SK-N-SH (cell line): Measurements from ENCODE around the gene FAM81A. TPM values are rescaled to one million over a fixed set of nuclear protein-coding genes. Genes with fewer than 3 reads are reported as not detected.

Source experiments
- CTCF ChIA-PET: fragments of 300-600, 350-600 bp; formaldehyde crosslinking; extraction: SDS; loops from one replicate; lab custom pipeline; 2021; lab: Yijun Ruan, JAX
- POLR2A ChIA-PET: fragments of 350-600 bp; sonication (Branson Sonifier 250); formaldehyde crosslinking; extraction: SDS; loops from one replicate; lab custom pipeline; 2020; ENCODE audit warnings: antibody characterized with exemption, inconsistent platforms; lab: Yijun Ruan, JAX
- DNase-seq: peaks from one replicate; pipeline ENCODE4 v3.0.0; 2012
- H2AFZ ChIP-seq: fragments of 200-600 bp; sonication (generic); 2 replicates; pipeline ENCODE4 v1.8.1; 2016; ENCODE audit warnings: antibody characterized with exemption, mild to moderate bottlenecking, low read depth
- H3F3A ChIP-seq: fragments of 200-600 bp; sonication (generic); replicated peaks from 2 replicates; pipeline ENCODE3; 2016; ENCODE audit warnings: antibody characterized with exemption, mild to moderate bottlenecking; ENCODE audit not compliant: insufficient read depth
- H3K27ac ChIP-seq, 2 experiments: fragments of 200-500 bp in 1 of 2; fragments of 200-600 bp in 1 of 2; sonication (Bioruptor generic) in 1 of 2; sonication (generic), shearing (Covaris generic) in 1 of 2; 2 replicates each; pipeline versions ENCODE4 v1.5.1 to v1.6.1; 2014 to 2016; ENCODE audit warnings: low read depth in 2 of 2, inconsistent platforms in 1 of 2, low read length in 1 of 2, mild to moderate bottlenecking in 1 of 2, mixed read lengths in 1 of 2
- H3K27me3 ChIP-seq: fragments of 200-600 bp; sonication (generic), shearing (Covaris generic); 2 replicates; pipeline ENCODE4 v1.6.1; 2016; ENCODE audit warnings: mixed run types; ENCODE audit not compliant: insufficient read depth
- H3K36me3 ChIP-seq, 2 experiments: fragments of 200-500 bp in 1 of 2; fragments of 200-600 bp in 1 of 2; sonication (Bioruptor generic) in 1 of 2; sonication (generic) in 1 of 2; replicated peaks in 1 of 2; 2 replicates each; pipeline versions ENCODE3 to v1.5.1; 2014 to 2016; ENCODE audit warnings: low read length in 1 of 2, mild to moderate bottlenecking in 1 of 2; ENCODE audit not compliant: insufficient read depth in 2 of 2, control insufficient read depth in 1 of 2
- H3K4me1 ChIP-seq, 2 experiments: fragments of 200-500 bp in 1 of 2; fragments of 200-600 bp in 1 of 2; sonication (Bioruptor generic) in 1 of 2; sonication (generic), shearing (Covaris generic) in 1 of 2; 2 replicates each; pipeline versions ENCODE4 v1.5.1 to v1.6.1; 2014 to 2016; ENCODE audit warnings: low read depth in 1 of 2, low read length in 1 of 2, mixed run types in 1 of 2; ENCODE audit not compliant: insufficient read depth in 2 of 2, control insufficient read depth in 1 of 2
- H3K4me2 ChIP-seq: fragments of 200-600 bp; sonication (generic), shearing (Covaris generic); 2 replicates; pipeline ENCODE4 v1.6.1; 2017; ENCODE audit warnings: mixed run types
- H3K4me3 ChIP-seq, 2 experiments: fragments of 200-500 bp in 1 of 2; fragments of 200-600 bp in 1 of 2; sonication (Bioruptor generic) in 1 of 2; sonication (generic), shearing (Covaris generic) in 1 of 2; 2 replicates each; pipeline versions ENCODE4 v1.5.1 to v1.8.1; 2014 to 2016; ENCODE audit warnings: low read depth in 2 of 2, inconsistent platforms in 1 of 2, low read length in 1 of 2, mild to moderate bottlenecking in 1 of 2, mixed read lengths in 1 of 2, moderate library complexity in 1 of 2
- H3K79me2 ChIP-seq: fragments of 200-600 bp; sonication (generic); 2 replicates; pipeline ENCODE4 v1.8.1; 2017; ENCODE audit warnings: mild to moderate bottlenecking; ENCODE audit not compliant: insufficient read depth
- H3K9ac ChIP-seq: fragments of 200-600 bp; sonication (generic); 2 replicates; pipeline ENCODE4 v1.6.1; 2017; ENCODE audit warnings: mixed run types
- H3K9me2 ChIP-seq: fragments of 200-600 bp; sonication (generic); 2 replicates; pipeline ENCODE4 v1.6.1; 2017; ENCODE audit warnings: mixed run types
- H3K9me3 ChIP-seq: fragments of 200-600 bp; sonication (generic); 2 replicates; pipeline ENCODE4 v1.6.1; 2017; ENCODE audit warnings: mixed run types, mild to moderate bottlenecking, moderate library complexity
- H4K20me1 ChIP-seq: fragments of 200-600 bp; sonication (generic); 2 replicates; pipeline ENCODE4 v1.6.1; 2017; ENCODE audit warnings: mild to moderate bottlenecking, mixed run types; ENCODE audit not compliant: insufficient read depth
- EP300 ChIP-seq, 2 experiments: IDR thresholded peaks; 2 replicates each; pipeline versions ENCODE4 v1.4.0 to v1.6.1; 2012; ENCODE audit warnings: borderline replicate concordance in 1 of 2, low read depth in 1 of 2, low read length in 1 of 2
- EZH2phosphoT487 ChIP-seq: fragments of 200-600 bp; sonication (generic); IDR thresholded peaks from 2 replicates; pipeline ENCODE4 v1.6.1; 2017; ENCODE audit warnings: low read depth, mixed run types, mild to moderate bottlenecking, antibody characterized with exemption, moderate library complexity, borderline replicate concordance
- FOSL2 ChIP-seq: IDR thresholded peaks from 2 replicates; pipeline ENCODE4 v1.4.0; 2012; ENCODE audit warnings: low read depth, mild to moderate bottlenecking, moderate library complexity, borderline replicate concordance
- FOXJ3 ChIP-seq: sonication (generic); formaldehyde crosslinking; IDR thresholded peaks from 2 replicates; pipeline ENCODE4 v1.5.1; 2020; ENCODE audit warnings: mild to moderate bottlenecking, missing genetic modification reagents
- JUND ChIP-seq: IDR thresholded peaks from 2 replicates; pipeline ENCODE4 v1.4.0; 2012
- MXI1 ChIP-seq: IDR thresholded peaks from 2 replicates; pipeline ENCODE4 v1.6.1; 2012; ENCODE audit warnings: mild to moderate bottlenecking, low read depth, low read length, improper control_type of control experiment
- NRF1 ChIP-seq: IDR thresholded peaks from 2 replicates; pipeline ENCODE4 v1.6.1; 2012; ENCODE audit warnings: low read depth, mild to moderate bottlenecking, low read length
- RAD21 ChIP-seq: IDR thresholded peaks from 2 replicates; pipeline ENCODE4 v1.6.1; 2012; ENCODE audit warnings: mild to moderate bottlenecking, low read length
- RCOR1 ChIP-seq: fragments of 150-350 bp; IDR thresholded peaks from 2 replicates; pipeline ENCODE4 v1.6.1; 2017; ENCODE audit warnings: antibody characterized with exemption, low read length
- RXRA ChIP-seq: IDR thresholded peaks from 2 replicates; pipeline ENCODE4 v1.4.0; 2012; ENCODE audit warnings: low read depth, mild to moderate bottlenecking, borderline replicate concordance
- SIN3A ChIP-seq: IDR thresholded peaks from 2 replicates; pipeline ENCODE4 v1.6.1; 2012; ENCODE audit warnings: low read depth, mild to moderate bottlenecking, low read length, moderate library complexity, borderline replicate concordance
- TAF1 ChIP-seq: IDR thresholded peaks from 2 replicates; pipeline ENCODE4 v1.6.1; 2012; ENCODE audit warnings: low read depth, mild to moderate bottlenecking, low read length, moderate library complexity, borderline replicate concordance
- TCF12 ChIP-seq: IDR thresholded peaks from 2 replicates; pipeline ENCODE4 v1.4.0; 2012
- WGBS: methylation state at CpG from one replicate; pipeline ENCODE4 v1.1.6; 2017; ENCODE audit warnings: low lambda C conversion rate; 5-methylcytosine and 5-hydroxymethylcytosine counted together
- polyA plus RNA-seq, 3 experiments: library from polyadenylated mRNA; depleted of rRNA; stranded (reverse); fragments of >200 nt; gene quantifications; 2 replicates each; pipeline ENCODE4 v1.2.3, GENCODE V29; 2012
- TF ChIP-seq, protein P1 (sequence below): fragments of 150-350 bp; IDR thresholded peaks from 2 replicates; pipeline ENCODE4 v1.6.1; 2017; ENCODE audit warnings: antibody characterized with exemption, low read length, low read depth, borderline replicate concordance
- TF ChIP-seq, protein P2 (sequence below): IDR thresholded peaks from 2 replicates; pipeline ENCODE4; 2012
- TF ChIP-seq, protein P3 (sequence below): IDR thresholded peaks from 2 replicates; pipeline ENCODE4 v1.6.1; 2012; ENCODE audit warnings: mild to moderate bottlenecking, low read depth, low read length, moderate library complexity
- TF ChIP-seq, protein P4 (sequence below): fragments of 150-350 bp; IDR thresholded peaks from 2 replicates; pipeline ENCODE4 v1.6.1; 2016; ENCODE audit warnings: mild to moderate bottlenecking, low read depth, low read length

Gene FAM81A
- polyA plus RNA-seq, 1 of the 3 experiments (the other 2 are of a cell fraction): 1.1 TPM

DNA sequence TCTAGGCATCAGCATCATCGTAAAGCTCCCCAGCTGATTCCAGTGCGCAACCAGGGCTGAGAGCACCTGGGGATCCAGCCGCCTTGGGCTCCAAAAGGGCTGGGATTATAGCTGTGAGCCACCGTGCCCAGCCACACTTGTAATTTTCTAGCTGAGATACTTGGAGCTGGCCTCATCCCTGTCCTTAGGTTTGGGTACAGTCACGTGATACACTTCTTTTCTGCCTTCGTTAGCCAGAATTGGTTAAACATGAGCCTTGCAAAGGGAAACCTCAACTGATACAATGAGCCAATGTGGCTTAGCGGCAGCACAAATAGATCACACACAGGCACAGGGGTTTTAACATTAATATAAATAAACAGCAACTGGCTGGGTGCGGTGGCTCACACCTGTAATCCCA is 103.8 kb downstream of the FAM81A start (continued):
- TF ChIP-seq EZH2phosphoT487 (no peak), RXRA (no peak), TCF12 (no peak), TAF1 (no peak), NRF1 (no peak), EP300 (IDR thresholded peaks at IDR 0.05; ENCODE audit: borderline replicate concordance in 1 of 2, low read depth in 1 of 2, low read length in 1 of 2) (no peak), FOSL2 (no peak)
- TF ChIP-seq, protein P1, sequence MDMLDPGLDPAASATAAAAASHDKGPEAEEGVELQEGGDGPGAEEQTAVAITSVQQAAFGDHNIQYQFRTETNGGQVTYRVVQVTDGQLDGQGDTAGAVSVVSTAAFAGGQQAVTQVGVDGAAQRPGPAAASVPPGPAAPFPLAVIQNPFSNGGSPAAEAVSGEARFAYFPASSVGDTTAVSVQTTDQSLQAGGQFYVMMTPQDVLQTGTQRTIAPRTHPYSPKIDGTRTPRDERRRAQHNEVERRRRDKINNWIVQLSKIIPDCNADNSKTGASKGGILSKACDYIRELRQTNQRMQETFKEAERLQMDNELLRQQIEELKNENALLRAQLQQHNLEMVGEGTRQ: no peak
- TF ChIP-seq, protein P2, sequence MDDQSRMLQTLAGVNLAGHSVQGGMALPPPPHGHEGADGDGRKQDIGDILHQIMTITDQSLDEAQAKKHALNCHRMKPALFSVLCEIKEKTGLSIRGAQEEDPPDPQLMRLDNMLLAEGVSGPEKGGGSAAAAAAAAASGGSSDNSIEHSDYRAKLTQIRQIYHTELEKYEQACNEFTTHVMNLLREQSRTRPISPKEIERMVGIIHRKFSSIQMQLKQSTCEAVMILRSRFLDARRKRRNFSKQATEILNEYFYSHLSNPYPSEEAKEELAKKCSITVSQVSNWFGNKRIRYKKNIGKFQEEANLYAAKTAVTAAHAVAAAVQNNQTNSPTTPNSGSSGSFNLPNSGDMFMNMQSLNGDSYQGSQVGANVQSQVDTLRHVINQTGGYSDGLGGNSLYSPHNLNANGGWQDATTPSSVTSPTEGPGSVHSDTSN: no peak

DNA sequence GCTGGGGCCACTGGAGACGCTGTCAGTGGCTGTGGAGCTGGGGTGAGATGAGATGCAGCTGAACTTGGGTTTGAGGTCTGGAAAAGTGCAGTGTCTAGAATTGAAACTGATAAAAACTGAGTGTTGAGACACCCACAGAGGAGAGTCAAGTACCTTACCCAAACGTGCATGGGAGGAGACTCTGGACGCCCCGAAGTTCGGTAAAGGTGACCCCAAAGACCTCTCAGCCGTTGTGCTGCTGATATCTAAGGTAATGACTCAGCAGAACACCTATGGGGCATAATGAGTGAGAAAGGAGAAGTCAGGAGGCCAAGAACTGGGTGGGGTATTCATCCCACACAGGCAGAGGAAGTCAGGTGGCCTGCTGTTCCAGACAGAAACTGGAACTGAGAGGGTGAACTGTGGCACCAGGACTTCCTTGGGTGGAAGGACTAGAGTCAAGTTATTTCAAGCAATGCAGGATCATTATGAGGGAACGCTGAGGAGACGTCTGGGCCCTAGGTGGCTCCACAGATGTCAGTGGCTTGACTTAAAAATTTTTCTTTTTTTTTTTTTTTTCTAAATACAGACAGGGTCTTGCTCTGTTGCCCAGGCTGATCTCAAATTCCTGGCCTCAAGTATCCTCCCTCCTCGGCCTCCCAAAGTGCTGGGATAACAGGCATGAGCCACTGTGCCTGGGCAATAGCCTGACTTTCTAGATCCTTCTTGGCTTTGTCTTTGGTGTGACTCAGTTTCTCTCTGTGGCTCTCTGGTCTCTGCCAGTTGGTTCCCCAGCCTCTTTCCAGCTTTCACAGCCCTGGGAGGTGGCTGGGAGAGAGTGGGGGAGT is 105.9 kb downstream of the FAM81A start:
- POLR2A ChIA-PET: no interaction called here

More for the DNA sequence above, 105.9 kb downstream of the FAM81A start:
- H3K27me3 ChIP-seq: no peaks in the 10 kb centered on the region; the same call in 1 of the 2 replicates
- 57% methylated on average over 9 of the region's 9 CpGs for WGBS
- no peak overlapping the region for H3K4me3 ChIP-seq
- no peaks in the 10 kb centered on the region for H3K36me3 ChIP-seq
- H4K20me1 ChIP-seq: no peaks in the 10 kb centered on the region
- H2AFZ ChIP-seq: no peak overlapping the region
- no peak overlapping the region for H3K4me2 ChIP-seq
- no peaks in the 10 kb centered on the region for H3K79me2 ChIP-seq
- H3K27ac ChIP-seq: no peak overlapping the region
- H3K9ac ChIP-seq: no peak overlapping the region
- no peaks in the 10 kb centered on the region for H3K9me3 ChIP-seq
- H3K4me1 ChIP-seq: no peaks in the 10 kb centered on the region; a peak in 1 of 4 replicates
- CTCF ChIA-PET: interaction anchor here (1.3 to 3.1 kb wide), 3 partner anchors 11 to 15 kb away, joined by 6 to 15 read pairs (median 8); no protein-coding TSS in a partner anchor
- TF ChIP-seq NRF1 (no peak), MXI1 (no peak), FOXJ3 (no peak), RAD21 (no peak), JUND (no peak), EP300 (IDR thresholded peaks at IDR 0.05; ENCODE audit: borderline replicate concordance in 1 of 2, low read depth in 1 of 2, low read length in 1 of 2) (no peak), RCOR1 (no peak), SIN3A (no peak), RXRA (no peak)
- TF ChIP-seq, protein P3, sequence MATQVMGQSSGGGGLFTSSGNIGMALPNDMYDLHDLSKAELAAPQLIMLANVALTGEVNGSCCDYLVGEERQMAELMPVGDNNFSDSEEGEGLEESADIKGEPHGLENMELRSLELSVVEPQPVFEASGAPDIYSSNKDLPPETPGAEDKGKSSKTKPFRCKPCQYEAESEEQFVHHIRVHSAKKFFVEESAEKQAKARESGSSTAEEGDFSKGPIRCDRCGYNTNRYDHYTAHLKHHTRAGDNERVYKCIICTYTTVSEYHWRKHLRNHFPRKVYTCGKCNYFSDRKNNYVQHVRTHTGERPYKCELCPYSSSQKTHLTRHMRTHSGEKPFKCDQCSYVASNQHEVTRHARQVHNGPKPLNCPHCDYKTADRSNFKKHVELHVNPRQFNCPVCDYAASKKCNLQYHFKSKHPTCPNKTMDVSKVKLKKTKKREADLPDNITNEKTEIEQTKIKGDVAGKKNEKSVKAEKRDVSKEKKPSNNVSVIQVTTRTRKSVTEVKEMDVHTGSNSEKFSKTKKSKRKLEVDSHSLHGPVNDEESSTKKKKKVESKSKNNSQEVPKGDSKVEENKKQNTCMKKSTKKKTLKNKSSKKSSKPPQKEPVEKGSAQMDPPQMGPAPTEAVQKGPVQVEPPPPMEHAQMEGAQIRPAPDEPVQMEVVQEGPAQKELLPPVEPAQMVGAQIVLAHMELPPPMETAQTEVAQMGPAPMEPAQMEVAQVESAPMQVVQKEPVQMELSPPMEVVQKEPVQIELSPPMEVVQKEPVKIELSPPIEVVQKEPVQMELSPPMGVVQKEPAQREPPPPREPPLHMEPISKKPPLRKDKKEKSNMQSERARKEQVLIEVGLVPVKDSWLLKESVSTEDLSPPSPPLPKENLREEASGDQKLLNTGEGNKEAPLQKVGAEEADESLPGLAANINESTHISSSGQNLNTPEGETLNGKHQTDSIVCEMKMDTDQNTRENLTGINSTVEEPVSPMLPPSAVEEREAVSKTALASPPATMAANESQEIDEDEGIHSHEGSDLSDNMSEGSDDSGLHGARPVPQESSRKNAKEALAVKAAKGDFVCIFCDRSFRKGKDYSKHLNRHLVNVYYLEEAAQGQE: no peak
- TF ChIP-seq, protein P4, sequence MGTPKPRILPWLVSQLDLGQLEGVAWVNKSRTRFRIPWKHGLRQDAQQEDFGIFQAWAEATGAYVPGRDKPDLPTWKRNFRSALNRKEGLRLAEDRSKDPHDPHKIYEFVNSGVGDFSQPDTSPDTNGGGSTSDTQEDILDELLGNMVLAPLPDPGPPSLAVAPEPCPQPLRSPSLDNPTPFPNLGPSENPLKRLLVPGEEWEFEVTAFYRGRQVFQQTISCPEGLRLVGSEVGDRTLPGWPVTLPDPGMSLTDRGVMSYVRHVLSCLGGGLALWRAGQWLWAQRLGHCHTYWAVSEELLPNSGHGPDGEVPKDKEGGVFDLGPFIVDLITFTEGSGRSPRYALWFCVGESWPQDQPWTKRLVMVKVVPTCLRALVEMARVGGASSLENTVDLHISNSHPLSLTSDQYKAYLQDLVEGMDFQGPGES: no peak
- no peak for DNase-seq
- H3F3A ChIP-seq: no peaks in the 10 kb centered on the region
- H3K9me2 ChIP-seq: no peaks in the 10 kb centered on the region
